Measurements from ENCODE around the gene ADCY9. TPM values are rescaled to one million over a fixed set of nuclear protein-coding genes. Genes with fewer than 3 reads are reported as not detected.
"Not testable (repeated sequence)": the region's sequence is repeated elsewhere in the genome, so short reads cannot be mapped to it uniquely, and the experiment has no call there.

Gene ADCY9
- total RNA-seq, 1 experiment from 2014 or later: 11.5 TPM

DNA sequence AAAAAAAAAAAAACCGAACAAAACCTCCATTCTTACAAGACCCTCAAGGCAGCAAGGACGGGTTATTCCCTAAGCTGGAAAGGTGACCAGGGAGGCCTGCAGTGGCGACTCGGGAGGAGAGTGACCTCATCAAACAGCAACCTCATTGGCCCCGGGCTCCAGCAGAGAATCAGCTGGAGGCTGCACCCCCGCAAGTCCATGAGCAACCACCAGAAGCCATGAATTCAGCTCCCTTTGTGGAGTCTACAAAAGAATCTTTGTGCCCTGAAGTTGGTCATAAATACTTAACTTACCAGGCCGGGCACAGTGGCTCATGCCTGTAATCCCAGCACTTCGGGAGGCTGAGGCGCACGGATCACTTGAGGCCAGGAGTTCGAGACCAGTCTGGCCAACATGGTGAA lies 154.8 kb downstream of the ADCY9 start:
- TF ChIP-seq MAX (CRISPR knock-in tag; IDR thresholded peaks at IDR 0.05) (no peak), MYBL2 (CRISPR knock-in tag; IDR thresholded peaks at IDR 0.05) (no peak), TEAD1 (CRISPR knock-in tag; IDR thresholded peaks at IDR 0.05) (no peak), RELA (CRISPR knock-in tag; IDR thresholded peaks at IDR 0.05; ENCODE audit: borderline replicate concordance) (no peak), TP53 (CRISPR knock-in tag; IDR thresholded peaks at IDR 0.05) (no peak), ZNF263 (CRISPR knock-in tag; IDR thresholded peaks at IDR 0.05; ENCODE audit: low read depth) (no peak), SMAD3 (CRISPR knock-in tag; IDR thresholded peaks at IDR 0.05; ENCODE audit: borderline replicate concordance) (no peak)
- TF ChIP-seq, protein P1, sequence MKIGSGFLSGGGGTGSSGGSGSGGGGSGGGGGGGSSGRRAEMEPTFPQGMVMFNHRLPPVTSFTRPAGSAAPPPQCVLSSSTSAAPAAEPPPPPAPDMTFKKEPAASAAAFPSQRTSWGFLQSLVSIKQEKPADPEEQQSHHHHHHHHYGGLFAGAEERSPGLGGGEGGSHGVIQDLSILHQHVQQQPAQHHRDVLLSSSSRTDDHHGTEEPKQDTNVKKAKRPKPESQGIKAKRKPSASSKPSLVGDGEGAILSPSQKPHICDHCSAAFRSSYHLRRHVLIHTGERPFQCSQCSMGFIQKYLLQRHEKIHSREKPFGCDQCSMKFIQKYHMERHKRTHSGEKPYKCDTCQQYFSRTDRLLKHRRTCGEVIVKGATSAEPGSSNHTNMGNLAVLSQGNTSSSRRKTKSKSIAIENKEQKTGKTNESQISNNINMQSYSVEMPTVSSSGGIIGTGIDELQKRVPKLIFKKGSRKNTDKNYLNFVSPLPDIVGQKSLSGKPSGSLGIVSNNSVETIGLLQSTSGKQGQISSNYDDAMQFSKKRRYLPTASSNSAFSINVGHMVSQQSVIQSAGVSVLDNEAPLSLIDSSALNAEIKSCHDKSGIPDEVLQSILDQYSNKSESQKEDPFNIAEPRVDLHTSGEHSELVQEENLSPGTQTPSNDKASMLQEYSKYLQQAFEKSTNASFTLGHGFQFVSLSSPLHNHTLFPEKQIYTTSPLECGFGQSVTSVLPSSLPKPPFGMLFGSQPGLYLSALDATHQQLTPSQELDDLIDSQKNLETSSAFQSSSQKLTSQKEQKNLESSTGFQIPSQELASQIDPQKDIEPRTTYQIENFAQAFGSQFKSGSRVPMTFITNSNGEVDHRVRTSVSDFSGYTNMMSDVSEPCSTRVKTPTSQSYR (CRISPR knock-in tag; IDR thresholded peaks at IDR 0.05): no peak
- TF ChIP-seq, protein P2, sequence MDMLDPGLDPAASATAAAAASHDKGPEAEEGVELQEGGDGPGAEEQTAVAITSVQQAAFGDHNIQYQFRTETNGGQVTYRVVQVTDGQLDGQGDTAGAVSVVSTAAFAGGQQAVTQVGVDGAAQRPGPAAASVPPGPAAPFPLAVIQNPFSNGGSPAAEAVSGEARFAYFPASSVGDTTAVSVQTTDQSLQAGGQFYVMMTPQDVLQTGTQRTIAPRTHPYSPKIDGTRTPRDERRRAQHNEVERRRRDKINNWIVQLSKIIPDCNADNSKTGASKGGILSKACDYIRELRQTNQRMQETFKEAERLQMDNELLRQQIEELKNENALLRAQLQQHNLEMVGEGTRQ (CRISPR knock-in tag; IDR thresholded peaks at IDR 0.05): no peak

GRCh38 chr16:3959926-3960590 lies 156.2 kb downstream of the ADCY9 start:
- H3K36me3 Mint-ChIP-seq; H3K27me3 Mint-ChIP-seq (ENCODE audit: low read depth); POLR2A ChIA-PET; H3K9me3 Mint-ChIP-seq; DNase-seq (ENCODE audit: low spot score); H3K27ac Mint-ChIP-seq; ATAC-seq; H3K4me3 Mint-ChIP-seq: not testable (repeated sequence)
- CTCF ChIA-PET: interaction anchor here (0.6 to 1.3 kb wide), 4 partner anchors 21 to 433 kb away, joined by 3 to 4 read pairs (median 4); no protein-coding TSS in a partner anchor
- peaks cover 20% of the 10 kb centered on the region for H3K4me1 Mint-ChIP-seq

More for the DNA sequence above, 154.8 kb downstream of the ADCY9 start:
- no peak for DNase-seq (ENCODE audit: low spot score)
- Mint-ChIP-seq H3K9me3 (no peaks in the 10 kb centered on the region), H3K27ac (no peak overlapping the region), H3K4me3 (no peak overlapping the region), H3K4me1 (peaks cover 20% of the 10 kb centered on the region), H3K27me3 (ENCODE audit: low read depth) (no peaks in the 10 kb centered on the region), H3K36me3 (peaks cover 2% of the 10 kb centered on the region; the same call in 1 of the 2 replicates)
- CTCF ChIA-PET: interaction anchor here (0.6 to 1.3 kb wide), 4 partner anchors 22 to 300 kb away, joined by 3 to 5 read pairs (median 4); no protein-coding TSS in a partner anchor
- POLR2A ChIA-PET: interaction anchor here (0.6 kb wide), 1 partner anchor 12 kb away, joined by 3 read pairs; no protein-coding TSS in a partner anchor
- peak; percentile 52; the same call in 1 of the 2 replicates for ATAC-seq

GRCh38 chr16:3959148-3959547 lies 157.1 kb downstream of the ADCY9 start:
- H3K36me3 Mint-ChIP-seq: no peaks in the 10 kb centered on the region
- ATAC-seq: no peak
- ChIA-PET POLR2A (interaction anchor here (0.7 kb wide), 1 partner anchor 1015 kb away, joined by 5 read pairs; no protein-coding TSS in a partner anchor), CTCF (interaction anchor here (0.6 to 1.1 kb wide), 3 partner anchors 24 to 434 kb away, joined by 3 to 4 read pairs (median 4); no protein-coding TSS in a partner anchor)
- H3K4me1 Mint-ChIP-seq: peaks cover 17% of the 10 kb centered on the region
- H3K9me3 Mint-ChIP-seq: no peaks in the 10 kb centered on the region
- DNase-seq (ENCODE audit: low spot score): no peak
- H3K4me3 Mint-ChIP-seq: no peak overlapping the region
- no peak for TF ChIP-seq NR1H2 (CRISPR knock-in tag; IDR thresholded peaks at IDR 0.05)
- no peak for TF ChIP-seq ZNF317 (CRISPR knock-in tag; IDR thresholded peaks at IDR 0.05; ENCODE audit: borderline replicate concordance, low read depth)
- TF ChIP-seq RELA (CRISPR knock-in tag; IDR thresholded peaks at IDR 0.05; ENCODE audit: borderline replicate concordance): no peak
- TF ChIP-seq CREM (CRISPR knock-in tag; IDR thresholded peaks at IDR 0.05): no peak
- TF ChIP-seq SMAD3 (CRISPR knock-in tag; IDR thresholded peaks at IDR 0.05; ENCODE audit: borderline replicate concordance): no peak
- TF ChIP-seq ETV6 (CRISPR knock-in tag; IDR thresholded peaks at IDR 0.05): no peak
- no peak for TF ChIP-seq CDX4 (CRISPR knock-in tag; IDR thresholded peaks at IDR 0.05; ENCODE audit: borderline replicate concordance)
- no peak for TF ChIP-seq ZSCAN18 (CRISPR knock-in tag; IDR thresholded peaks at IDR 0.05)
- no peak for TF ChIP-seq ZNF263 (CRISPR knock-in tag; IDR thresholded peaks at IDR 0.05; ENCODE audit: low read depth)
- TF ChIP-seq HMGXB4 (CRISPR knock-in tag; IDR thresholded peaks at IDR 0.05): no peak
- no peak for TF ChIP-seq ZNF232 (CRISPR knock-in tag; IDR thresholded peaks at IDR 0.05)
- TF ChIP-seq MYBL2 (CRISPR knock-in tag; IDR thresholded peaks at IDR 0.05): no peak
- H3K27ac Mint-ChIP-seq: no peak overlapping the region
- H3K27me3 Mint-ChIP-seq (ENCODE audit: low read depth): no peaks in the 10 kb centered on the region
